BJ (cell line): ENCODE measurements around the gene EFNA5. TPM values are rescaled to one million over a fixed set of nuclear protein-coding genes. Genes with fewer than 3 reads are reported as not detected.

ENCODE experiments used
- CTCF ChIA-PET: fragments of 350-600 bp; formaldehyde crosslinking; extraction: SDS; loops from one replicate; lab custom pipeline; 2021; ENCODE audit warnings: antibody characterized with exemption, inconsistent platforms; lab: Yijun Ruan, JAX
- POLR2A ChIA-PET: fragments of 300-600 bp; sonication (Branson Sonifier 250); formaldehyde crosslinking; extraction: SDS; loops from one replicate; lab custom pipeline; 2021; ENCODE audit warnings: antibody characterized with exemption; lab: Charles Lee
- DNase-seq: peaks from one replicate; pipeline ENCODE4 v3.0.0-alpha.2; 2011; ENCODE audit warnings: low read depth
- H3K27me3 ChIP-seq: 2 replicates; pipeline ENCODE4 v1.6.0; 2011; ENCODE audit warnings: low read length; ENCODE audit not compliant: control insufficient read depth, insufficient read depth
- H3K36me3 ChIP-seq: 2 replicates; pipeline ENCODE4 v1.5.1; 2011; ENCODE audit warnings: low read length; ENCODE audit not compliant: control insufficient read depth, insufficient read depth
- H3K4me3 ChIP-seq: 2 replicates; pipeline ENCODE4 v1.5.1; 2011; ENCODE audit warnings: low read depth, mild to moderate bottlenecking, control low read depth, low read length
- polyA plus RNA-seq: library from polyadenylated mRNA; depleted of rRNA; stranded (reverse); fragments of >200 nt; gene quantifications from 2 replicates; pipeline ENCODE4 v1.2.3, GENCODE V29; 2011
- TF ChIP-seq, protein P1 (sequence below): IDR thresholded peaks from 2 replicates; pipeline ENCODE4 v1.5.1; 2011; ENCODE audit warnings: low read depth, mild to moderate bottlenecking, control low read depth, inconsistent platforms, low read length, moderate library complexity; ENCODE audit not compliant: insufficient read depth

EFNA5 gene
- polyA plus RNA-seq, 1 experiment = 0.67 TPM

DNA sequence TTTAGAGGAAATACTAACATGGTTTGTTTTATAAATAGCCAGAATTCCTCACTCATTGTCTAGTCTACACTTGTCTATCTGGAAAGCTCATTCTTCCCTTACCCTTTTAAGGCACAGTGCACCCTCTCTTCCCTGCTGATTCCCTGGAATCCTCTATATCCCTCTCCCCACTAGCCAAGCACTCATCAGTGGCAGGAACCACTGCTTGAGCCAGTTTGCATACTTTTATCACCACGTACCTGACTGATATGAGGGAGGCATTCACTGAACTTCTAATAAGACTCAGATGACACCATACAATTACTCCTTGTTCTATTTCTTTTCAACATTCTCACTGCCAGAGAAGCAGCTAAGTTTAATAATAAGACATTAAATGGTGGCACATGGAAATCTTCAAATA, 134.9 kb downstream of the EFNA5 start:
- CTCF ChIA-PET = no interaction called here
- no peak overlapping the region for H3K4me3 ChIP-seq
- DNase-seq = no peak
- TF ChIP-seq, protein P1, sequence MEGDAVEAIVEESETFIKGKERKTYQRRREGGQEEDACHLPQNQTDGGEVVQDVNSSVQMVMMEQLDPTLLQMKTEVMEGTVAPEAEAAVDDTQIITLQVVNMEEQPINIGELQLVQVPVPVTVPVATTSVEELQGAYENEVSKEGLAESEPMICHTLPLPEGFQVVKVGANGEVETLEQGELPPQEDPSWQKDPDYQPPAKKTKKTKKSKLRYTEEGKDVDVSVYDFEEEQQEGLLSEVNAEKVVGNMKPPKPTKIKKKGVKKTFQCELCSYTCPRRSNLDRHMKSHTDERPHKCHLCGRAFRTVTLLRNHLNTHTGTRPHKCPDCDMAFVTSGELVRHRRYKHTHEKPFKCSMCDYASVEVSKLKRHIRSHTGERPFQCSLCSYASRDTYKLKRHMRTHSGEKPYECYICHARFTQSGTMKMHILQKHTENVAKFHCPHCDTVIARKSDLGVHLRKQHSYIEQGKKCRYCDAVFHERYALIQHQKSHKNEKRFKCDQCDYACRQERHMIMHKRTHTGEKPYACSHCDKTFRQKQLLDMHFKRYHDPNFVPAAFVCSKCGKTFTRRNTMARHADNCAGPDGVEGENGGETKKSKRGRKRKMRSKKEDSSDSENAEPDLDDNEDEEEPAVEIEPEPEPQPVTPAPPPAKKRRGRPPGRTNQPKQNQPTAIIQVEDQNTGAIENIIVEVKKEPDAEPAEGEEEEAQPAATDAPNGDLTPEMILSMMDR = no peak
- H3K36me3 ChIP-seq = no peaks in the 10 kb centered on the region
- POLR2A ChIA-PET = no interaction called here
- H3K27me3 ChIP-seq = no peaks in the 10 kb centered on the region; the same call in 1 of the 2 replicates

DNA sequence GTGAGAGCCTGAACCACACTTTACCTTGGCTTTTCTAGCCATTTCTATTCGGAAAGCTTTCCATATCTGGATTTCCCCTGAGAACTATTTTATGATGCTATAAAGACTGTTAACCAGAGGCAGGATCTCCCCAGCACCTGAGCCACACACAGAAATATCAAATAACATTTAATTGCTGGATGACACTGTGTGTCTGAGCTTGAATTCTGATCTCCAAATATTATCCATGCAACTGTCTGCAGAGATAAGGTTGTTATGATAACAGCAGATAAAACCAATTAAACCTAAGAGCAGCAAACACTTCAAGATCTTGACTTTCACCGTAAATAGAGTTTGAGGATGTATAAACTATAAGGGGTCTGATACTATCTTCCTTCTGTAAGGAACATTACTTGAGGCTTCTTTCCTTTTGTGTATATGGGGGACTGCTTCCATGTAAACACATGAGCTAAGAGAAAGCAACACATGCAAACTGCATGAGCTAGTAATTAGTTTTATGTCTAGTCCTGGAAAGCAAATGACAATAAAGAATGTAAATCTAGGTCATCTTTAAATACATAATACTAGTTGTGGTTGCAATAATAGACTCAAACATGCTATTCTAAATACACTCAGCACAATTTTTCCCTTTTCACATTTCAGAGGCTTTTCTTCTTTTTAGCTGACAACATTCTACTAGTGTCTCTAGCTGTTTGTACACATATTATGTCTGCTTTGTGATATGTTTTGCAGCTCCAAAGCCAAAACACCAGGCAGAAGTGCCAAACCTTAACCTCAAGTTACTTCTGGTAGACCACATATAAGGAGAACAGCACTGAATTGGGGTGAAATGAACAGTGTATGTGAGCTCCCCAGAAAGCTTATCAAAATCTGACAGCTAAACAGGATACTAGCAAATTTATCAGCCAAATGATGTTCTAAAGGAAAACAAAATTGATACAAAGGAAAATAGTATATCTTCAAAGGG, 136.5 kb downstream of the EFNA5 start:
- DNase-seq = no peak
- H3K27me3 ChIP-seq = peaks cover 3% of the 10 kb centered on the region; the same call in 1 of the 2 replicates
- POLR2A ChIA-PET = no interaction called here
- H3K36me3 ChIP-seq = no peaks in the 10 kb centered on the region
- CTCF ChIA-PET = interaction anchor here (1.0 kb wide), 1 partner anchor 10 kb away, joined by 3 read pairs; no protein-coding TSS in a partner anchor
- H3K4me3 ChIP-seq = no peak overlapping the region
- TF ChIP-seq, protein P1 = no peak

DNA sequence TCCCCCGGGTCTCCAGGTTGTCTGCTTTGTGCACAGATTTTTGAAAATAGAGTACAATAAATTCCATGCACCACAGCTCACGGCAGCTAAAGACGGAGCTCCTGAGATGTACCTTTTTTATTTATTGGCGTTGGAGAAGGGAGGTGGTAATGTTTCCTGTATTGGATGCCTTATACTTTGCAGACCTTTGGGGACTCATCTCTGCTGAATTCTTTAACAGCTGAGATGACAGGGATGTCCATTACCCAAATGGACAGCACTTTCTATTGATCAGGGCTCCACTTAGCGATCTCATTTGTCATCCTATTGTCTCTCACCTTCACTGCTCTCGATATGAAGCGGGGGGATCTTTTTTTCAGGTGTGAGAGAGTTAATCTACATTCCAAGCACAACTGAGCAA, 137.8 kb downstream of the EFNA5 start:
- no peak for DNase-seq
- ChIA-PET POLR2A (no interaction called here), CTCF (interaction anchor here (0.9 kb wide), 1 partner anchor 16 kb away, joined by 3 read pairs; no protein-coding TSS in a partner anchor)
- Histone ChIP-seq H3K36me3 (no peaks in the 10 kb centered on the region), H3K4me3 (no peak overlapping the region), H3K27me3 (peaks cover 3% of the 10 kb centered on the region; the same call in 1 of the 2 replicates)
- TF ChIP-seq, protein P1 = no peak

DNA sequence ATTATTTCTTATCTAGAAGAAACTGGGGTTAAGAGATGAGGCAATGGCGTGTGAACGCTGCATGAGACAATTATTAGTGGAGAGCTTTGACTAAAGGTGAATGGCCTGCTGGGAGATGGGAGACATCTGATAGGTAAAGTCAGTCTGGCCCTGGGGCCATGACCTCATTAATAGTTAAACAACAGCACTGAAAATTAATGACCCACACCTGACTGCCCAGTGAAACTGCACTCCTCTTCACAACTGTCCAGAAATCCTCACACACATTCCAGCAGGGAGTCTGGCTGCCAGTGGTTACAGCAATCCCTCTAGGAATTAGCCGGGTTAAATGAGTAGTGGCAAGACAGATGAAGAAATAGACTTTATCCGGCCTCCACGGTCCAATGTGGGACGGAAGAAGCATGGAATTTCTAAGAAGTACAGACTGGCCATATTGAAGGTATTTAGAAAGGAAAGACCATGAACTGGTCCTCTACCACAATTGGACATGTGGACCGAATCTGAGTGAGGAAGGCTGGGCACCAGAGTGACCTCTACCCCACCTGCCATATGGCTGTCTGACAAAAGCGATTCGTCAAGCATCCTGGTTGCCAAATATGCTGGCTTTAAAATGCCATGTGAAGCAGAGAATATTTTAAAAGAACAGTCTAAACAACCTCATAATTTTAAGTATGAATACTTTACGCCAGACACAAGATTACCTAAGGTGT, 138.4 kb downstream of the EFNA5 start:
- H3K4me3 ChIP-seq = no peak overlapping the region
- no peak for DNase-seq
- ChIA-PET POLR2A (no interaction called here), CTCF (interaction anchor here (0.9 kb wide), 1 partner anchor 15 kb away, joined by 3 read pairs; no protein-coding TSS in a partner anchor)
- TF ChIP-seq, protein P1 = no peak
- no peaks in the 10 kb centered on the region for H3K36me3 ChIP-seq
- peaks cover 3% of the 10 kb centered on the region; the same call in 1 of the 2 replicates for H3K27me3 ChIP-seq

DNA sequence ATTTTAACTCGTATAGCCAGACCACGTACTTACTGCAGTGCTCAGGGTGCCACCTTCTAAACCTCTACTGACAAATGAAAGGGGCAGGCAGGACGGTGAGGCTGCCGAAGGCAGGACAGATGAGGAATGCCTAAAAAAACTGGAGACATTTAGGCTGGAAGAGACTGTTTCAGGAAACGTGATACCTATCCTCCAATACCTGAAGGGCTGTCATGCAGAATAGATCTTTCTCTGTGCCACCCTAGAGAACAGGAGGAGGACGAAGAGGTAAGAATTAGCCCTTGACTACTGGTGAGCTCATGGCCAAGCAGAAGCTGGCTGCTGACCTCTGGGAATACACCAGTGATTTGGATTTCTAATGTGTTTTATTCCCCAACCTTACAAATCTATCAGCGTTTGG, 139.4 kb downstream of the EFNA5 start:
- ChIA-PET POLR2A (no interaction called here), CTCF (no interaction called here)
- no peak for DNase-seq
- TF ChIP-seq, protein P1 = no peak
- Histone ChIP-seq H3K4me3 (no peak overlapping the region), H3K36me3 (no peaks in the 10 kb centered on the region), H3K27me3 (peaks cover 3% of the 10 kb centered on the region; the same call in 1 of the 2 replicates)
